GM18526 (cell line): ENCODE results near the gene CRTAC1.

Source experiments
- POLR2A ChIP-seq: IDR thresholded peaks from 3 replicates; pipeline ENCODE4 v1.6.1; 2011; ENCODE audit not compliant: insufficient read length; ENCODE audit errors: extremely low read depth

The CRTAC1 gene

DNA sequence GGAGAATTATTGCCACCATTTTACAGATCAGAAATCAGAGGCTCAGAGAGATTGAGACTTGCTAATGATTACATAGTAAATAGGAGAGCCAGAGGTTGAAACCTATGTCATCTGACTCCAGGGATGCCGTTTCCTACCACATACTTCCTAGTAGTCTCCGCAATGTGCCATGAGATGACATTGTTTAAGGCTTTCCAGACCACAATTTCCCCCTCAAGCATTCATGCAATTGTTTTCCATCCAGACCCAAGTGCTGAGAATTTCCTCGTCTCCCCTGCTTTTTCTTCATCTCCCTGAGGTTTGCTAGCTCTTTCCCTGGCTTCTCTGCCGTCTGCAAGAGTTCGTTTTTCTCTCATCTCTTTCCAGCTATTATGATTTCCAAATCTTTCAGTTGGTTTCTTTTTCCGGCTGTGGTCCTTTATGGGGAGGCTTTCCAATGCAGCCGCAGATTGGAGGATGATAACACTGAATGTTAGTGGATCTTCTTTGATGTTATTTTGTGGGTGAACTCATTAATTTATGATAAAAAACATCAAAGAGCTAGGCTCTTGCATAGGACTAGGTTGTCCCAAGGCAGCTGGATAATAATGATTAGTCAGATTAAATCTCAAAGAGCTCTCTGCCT is 187.7 kb downstream of the CRTAC1 start:
- TF ChIP-seq POLR2A = no peak

DNA sequence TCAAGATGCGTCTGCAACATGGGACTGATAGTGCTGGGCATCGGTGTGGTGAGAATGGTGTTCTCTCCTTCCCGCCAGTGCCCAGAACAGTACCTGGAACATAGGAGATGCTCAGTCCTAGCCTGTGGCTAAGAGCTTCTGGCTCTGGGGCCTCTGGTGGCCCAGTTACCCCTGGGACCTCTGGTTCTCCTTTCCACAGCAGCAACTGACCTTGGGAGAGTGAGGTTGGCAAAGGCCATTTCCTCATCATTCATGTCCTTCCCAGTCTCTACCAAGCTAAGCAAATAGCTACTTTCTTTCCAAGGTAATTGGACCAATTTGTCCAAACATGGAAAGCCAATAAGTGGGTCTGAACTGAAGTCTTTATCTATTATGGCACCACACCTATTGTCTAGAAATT is 192.3 kb downstream of the CRTAC1 start:
- TF ChIP-seq POLR2A = no peak

DNA sequence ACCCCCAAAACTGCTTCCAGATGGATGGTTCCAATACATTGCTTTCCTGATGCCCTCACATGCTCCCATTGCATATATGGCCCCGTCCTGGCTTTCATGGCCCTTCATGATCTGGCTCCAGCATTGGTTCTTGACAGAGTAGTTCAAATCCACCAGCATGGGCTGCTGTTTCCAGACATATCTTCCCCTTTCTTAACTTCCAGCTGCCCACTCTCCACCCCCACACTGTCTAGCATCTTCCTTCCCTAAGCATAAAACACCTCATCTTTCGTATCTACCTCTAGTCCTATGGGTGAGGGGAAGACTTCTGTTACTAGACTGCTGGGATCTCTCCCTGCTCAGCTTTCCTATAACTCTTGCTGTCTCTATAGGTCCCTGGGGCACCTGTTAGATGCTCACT is 194.0 kb downstream of the CRTAC1 start:
- TF ChIP-seq POLR2A = no peak

DNA sequence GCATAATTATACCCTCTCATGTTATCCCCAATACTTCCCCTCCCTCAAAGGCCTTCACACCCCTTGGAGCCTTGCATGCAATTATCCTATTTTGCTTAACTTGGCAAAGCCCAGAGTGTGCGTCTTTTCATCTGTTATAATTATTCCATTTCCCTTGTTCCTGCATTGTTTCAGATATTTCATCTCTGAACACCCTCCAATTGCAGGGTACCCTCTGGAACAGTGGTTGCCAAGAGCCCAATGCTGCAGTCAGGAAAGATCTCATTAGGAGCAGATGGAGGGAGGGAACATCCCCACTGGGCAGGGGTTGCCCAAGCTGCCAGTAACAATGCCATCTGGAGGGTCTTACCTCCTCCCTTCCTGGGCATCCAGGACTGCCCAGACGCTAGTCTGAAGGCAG is 199.2 kb downstream of the CRTAC1 start:
- no peak for TF ChIP-seq POLR2A

DNA sequence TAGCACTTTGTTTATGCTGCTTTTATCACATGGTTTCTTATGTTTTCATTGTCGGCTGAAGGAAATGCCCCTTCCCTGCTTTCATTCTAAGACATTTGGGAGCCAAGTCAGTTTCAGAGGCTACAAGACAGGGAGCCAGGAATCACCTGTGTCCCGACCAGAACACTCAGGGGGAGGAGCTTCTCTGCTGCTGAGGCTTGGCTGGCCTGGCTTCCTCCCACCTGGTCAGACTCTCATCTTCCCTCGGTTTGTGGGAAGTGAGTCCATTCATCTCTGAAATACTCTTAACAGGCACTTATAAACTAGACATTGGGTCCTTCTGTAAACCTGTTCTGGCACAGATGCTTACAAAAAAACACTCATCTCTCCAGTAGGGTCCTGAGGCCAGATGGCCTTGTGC is 200.4 kb downstream of the CRTAC1 start:
- no peak for TF ChIP-seq POLR2A

DNA sequence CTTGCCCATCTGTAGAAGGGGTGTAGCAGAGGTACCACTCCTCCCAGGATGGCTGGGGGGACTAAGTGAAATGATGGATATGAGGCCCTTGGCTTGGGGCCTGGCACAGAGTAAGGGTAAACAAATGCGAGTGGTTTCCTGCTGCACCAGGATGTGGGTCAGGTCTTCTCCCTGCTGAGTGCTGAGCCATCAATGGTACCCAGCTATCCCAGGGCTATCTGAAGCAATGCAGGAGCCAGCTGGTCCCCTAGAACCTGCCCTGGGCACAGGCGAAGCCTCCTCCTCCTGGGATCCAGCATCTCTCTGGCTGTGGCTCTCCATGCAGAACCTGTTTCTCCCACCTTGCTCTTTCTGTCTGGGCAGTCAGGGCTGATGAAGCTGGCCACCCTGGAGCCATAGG is 201.7 kb downstream of the CRTAC1 start:
- no peak for TF ChIP-seq POLR2A

DNA sequence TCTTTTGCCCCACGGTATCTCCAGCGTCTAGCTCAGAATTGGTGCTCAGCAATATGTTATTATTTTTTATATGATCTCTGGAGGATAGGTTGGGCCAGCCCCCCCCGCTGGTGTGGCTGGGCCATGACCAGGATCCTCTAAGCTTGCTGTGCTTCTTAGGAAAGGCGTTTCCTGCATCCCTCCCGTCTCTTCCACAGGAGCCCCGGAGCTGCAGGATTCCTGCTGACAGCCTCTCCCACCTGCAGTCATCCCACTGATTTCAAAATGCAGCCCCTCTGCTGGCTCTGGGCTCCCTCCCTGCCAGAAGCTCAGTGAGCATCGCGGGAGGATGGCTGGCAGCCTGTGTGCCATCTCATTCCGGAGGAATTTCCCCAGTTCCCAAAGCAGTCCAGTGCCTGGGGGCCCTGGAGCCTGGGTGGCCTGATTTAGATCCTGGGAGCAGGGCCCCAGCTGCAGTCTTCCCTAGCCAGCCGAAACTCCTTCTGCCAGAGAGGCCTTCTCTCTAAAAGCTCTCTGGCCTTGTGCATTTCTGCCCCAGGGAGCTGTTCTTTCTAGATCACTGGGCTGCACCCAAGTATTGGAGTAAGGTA is 202.6 kb downstream of the CRTAC1 start:
- no peak for TF ChIP-seq POLR2A

DNA sequence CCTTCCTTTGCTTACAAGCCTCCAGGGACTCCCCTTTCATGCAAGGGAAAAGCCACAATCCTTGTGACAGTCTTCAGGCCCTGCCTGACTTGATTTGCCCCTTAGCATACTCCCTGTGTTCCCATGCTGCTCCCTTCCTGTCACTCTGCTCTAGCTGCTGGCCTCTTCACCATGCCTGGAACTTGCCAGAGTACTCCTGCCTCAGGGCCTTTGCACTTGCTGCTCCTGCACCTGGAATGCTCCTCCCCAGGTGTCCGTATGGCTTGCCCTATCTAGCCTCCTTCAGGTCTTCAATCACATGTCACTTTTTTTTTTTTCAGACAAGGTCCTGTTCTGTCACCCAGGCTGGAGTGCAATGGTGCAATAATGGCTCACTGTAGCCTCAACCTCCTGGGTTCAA is 203.5 kb downstream of the CRTAC1 start:
- TF ChIP-seq POLR2A = no peak

DNA sequence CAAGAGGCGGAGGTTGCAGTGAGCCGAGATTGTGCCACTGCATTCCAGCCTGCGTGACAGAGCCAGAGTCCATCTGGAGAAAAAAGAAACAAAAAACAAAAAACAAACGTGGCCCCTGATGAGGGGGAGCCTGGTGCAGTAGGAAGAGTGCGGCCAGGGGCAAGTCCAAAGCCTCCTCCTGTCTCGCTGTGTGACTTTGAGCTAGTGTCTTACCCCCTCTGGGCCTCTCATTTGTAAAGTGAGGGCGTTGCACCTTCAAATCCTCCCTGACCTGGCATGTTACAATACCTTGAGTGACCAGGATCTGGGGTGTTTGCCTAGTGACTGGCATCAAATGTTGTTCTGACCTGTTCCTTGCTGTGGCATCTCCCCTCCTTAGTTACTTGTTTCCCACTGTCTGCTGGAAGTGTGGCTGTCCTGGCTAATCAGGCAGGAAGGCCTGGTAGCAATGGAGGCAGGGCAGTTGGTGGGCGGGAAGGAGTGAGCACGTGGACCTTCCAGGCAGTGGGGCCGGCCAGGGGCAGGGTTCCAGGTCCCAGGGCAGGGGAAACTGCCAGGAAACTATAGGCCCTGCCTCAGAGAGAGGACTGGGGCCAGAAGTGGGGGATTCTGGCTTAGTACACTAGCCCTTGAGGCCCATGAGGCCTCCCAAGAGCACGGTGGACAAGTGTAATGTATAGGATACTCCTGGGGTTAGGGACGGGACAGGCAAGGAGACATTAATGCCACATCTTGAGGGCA is 205.2 kb downstream of the CRTAC1 start:
- TF ChIP-seq POLR2A = no peak

DNA sequence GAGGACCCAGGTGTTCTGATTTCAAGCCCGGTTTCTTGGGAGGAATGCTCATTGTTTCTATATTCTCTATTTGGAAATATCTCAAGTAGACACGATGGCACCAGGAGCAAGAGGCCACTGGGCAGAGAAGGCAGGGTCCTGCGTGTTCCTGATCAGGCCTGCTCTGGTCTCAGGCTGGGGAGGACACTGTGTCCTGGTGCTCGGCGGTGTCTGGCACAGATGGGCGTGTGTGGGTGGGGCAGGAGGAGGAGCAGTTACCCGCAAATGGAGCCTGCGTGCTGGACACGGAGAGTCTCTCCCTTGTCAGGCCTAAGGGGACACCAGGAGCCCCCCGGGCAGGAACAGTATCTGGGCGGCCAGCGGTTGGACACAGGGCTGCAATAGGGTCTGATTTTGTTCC is 206.7 kb downstream of the CRTAC1 start:
- no peak for TF ChIP-seq POLR2A

DNA sequence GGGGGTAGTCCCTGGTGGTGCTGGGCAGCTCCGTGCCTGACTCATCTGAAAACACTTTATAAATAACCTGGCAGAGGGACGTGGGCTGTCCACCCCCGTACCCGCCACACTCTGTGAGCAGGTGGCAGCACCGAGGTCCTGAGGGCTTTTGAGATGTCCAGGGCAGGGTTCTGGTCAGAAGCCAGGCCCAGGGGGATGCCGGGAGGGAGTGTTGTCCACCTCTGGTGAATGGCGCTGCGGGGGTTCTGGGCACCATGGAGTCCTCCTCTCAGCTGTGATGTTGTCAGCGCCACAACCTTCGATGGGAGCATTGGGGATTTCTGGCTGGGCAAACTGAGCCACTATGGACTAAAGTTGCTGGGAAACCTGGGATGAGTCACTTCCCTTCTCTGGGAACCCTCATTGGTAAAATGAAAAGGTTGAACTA is 208.1 kb downstream of the CRTAC1 start:
- TF ChIP-seq POLR2A = no peak

DNA sequence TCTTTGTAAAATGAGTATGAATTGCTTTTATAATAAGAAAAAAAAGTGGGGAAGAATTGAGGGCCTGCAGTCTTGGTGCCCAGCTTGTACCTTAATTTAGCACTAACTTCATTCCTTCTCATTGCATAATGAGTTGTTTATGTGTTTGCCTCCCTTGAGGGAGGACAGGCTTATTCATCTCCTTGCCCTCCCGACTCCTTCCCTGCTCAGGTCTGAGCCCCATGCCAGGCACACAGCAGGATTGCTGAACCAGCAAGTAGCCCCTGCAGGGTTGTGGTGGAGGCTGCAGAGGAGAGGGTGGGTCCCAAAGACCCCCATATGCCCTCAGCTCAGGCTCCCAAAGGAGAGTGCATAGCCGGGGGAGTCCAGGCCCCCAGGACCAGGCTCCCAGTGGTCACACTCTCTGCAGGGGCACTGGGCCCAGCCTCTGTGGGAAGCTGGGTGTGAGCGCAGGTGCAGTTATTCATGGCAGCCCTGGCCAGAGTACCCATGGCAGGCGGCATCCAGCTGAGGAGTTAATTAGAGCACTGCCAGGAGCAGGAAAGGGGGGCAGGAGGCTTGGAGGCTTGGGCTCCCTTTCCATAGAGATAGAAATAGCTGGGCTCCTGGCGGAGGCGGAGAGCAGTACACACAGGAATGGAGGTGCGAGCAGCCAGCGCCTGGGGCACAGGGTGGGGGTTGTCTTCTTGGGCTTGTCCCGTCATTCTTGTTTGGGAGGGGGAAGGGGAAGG is 208.9 kb downstream of the CRTAC1 start:
- no peak for TF ChIP-seq POLR2A

DNA sequence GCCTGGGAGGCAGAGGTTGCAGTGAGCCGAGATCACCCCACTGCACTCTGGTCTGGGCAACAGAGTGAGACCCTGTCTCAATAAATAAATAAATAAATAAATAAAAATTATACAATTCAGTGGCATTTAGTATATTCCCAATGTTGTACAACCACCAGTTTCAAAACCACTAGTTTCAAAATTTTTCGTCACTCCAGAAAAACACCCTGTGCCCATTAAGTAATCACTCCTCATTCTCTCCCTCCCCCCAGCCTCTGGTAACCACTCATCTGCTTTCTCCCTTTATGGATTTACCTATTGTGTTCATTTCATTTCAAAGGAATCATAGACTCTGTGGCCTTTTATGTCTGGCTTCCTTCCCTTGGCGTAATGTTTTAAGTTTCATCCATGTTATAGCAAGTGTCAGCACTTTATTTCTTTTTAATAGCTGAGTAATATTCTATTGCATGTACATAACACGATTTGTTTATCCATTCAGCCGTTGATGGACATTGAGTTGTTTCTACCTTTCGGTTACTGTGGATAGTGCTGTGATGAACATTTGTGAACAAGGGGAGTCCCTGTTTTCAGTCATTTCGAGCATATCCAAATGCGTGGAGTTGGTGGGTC is 210.2 kb downstream of the CRTAC1 start:
- TF ChIP-seq POLR2A = no peak

DNA sequence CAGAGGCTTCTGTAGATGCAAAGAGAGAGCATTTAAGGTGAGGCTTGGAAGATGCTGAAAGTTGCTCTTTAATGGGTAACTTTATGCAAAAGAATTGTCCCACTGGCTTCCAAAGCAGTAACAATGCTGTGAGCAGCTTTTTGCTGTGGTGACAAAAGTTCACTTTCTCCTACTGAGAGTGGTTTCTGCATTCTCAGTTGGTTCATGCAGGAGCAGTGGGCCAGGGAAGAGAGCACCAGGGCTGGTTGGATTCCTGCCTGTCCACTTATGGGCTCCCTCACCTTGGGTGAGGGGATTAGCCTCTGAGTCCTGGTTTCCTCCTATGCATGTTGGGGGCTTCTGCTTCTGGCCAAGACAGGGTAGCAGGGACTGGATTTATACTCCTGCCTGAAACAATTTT is 211.8 kb downstream of the CRTAC1 start:
- no peak for TF ChIP-seq POLR2A

DNA sequence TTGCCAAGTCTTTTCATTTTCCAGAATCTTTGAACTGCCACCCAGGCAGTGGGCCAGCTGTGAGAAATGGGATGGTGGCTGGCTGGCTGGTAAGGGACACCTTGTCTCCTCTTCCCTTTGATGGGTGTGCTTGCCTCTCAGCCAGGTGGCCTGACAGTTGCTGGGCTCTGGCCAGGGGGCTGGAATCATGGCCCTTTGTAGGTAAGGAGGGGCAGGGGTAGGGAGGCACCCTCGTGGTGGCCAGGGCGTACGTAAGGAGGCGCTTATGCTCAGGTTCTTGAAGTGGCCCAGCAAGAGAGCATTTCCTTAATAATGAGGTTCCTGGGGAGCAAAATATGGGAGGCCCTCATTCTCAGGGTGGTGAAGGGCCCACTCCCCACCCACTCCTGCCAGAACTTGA is 213.8 kb downstream of the CRTAC1 start:
- TF ChIP-seq POLR2A = no peak
